GM06990 (cell line): ENCODE measurements around the gene GNG12.

Experiments
- DNase-seq: peaks from one replicate; pipeline ENCODE4 v3.0.0-alpha.2; 2011; ENCODE audit not compliant: insufficient read length; ENCODE audit errors: extremely low read depth
- H3K27me3 ChIP-seq: replicated peaks from 2 replicates; pipeline ENCODE4 v1.6.0; 2011; ENCODE audit warnings: low read length; ENCODE audit not compliant: control insufficient read depth, insufficient read depth
- H3K36me3 ChIP-seq: 2 replicates; pipeline ENCODE4 v1.5.1; 2011; ENCODE audit warnings: low read length; ENCODE audit not compliant: control insufficient read depth, insufficient read depth
- H3K4me3 ChIP-seq: replicated peaks from 2 replicates; pipeline ENCODE4 v1.5.1; 2011; ENCODE audit warnings: low read depth, mild to moderate bottlenecking, control low read depth, low read length
- CTCF ChIP-seq: IDR thresholded peaks from 2 replicates; pipeline ENCODE4 v1.5.1; 2011; ENCODE audit warnings: low read length, control low read depth, mild to moderate bottlenecking, inconsistent platforms; ENCODE audit not compliant: insufficient read depth, poor library complexity, severe bottlenecking

The GNG12 gene

GRCh38 chr1:67755619-67756018 is 77.6 kb downstream of the GNG12 start:
- Histone ChIP-seq H3K27me3 (no peaks in the 10 kb centered on the region), H3K4me3 (no peak overlapping the region), H3K36me3 (no peaks in the 10 kb centered on the region)
- no peak for DNase-seq
- no peak for TF ChIP-seq CTCF

- TF ChIP-seq CTCF = no peak
- no peak for DNase-seq
- H3K27me3 ChIP-seq = no peaks in the 10 kb centered on the region
- no peaks in the 10 kb centered on the region for H3K36me3 ChIP-seq
- no peak overlapping the region for H3K4me3 ChIP-seq
Measured at GRCh38 chr1:67755160-67755559, 78.1 kb downstream of the GNG12 start.

DNA sequence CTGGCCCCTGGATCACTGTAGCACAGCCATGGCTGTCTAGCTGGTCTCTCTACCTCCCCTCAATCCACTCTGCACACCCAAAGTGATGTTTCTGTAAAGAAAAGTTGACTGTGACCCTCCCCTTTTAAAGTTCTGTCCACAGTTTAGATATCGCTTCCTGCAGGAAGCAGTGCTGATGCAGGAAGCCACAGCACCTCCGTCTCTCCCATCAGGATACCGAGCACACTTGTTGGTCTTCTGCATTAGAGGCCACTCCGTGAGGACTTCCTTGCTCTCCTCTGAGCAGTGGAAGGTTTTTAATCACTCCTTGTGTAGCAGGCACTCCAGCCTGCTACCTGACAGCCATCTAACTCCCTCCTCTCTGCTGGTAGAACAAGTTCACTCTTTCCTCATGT is 78.7 kb downstream of the GNG12 start:
- H3K4me3 ChIP-seq = no peak overlapping the region
- no peak for DNase-seq
- TF ChIP-seq CTCF = no peak
- no peaks in the 10 kb centered on the region for H3K36me3 ChIP-seq
- H3K27me3 ChIP-seq = no peaks in the 10 kb centered on the region

DNA sequence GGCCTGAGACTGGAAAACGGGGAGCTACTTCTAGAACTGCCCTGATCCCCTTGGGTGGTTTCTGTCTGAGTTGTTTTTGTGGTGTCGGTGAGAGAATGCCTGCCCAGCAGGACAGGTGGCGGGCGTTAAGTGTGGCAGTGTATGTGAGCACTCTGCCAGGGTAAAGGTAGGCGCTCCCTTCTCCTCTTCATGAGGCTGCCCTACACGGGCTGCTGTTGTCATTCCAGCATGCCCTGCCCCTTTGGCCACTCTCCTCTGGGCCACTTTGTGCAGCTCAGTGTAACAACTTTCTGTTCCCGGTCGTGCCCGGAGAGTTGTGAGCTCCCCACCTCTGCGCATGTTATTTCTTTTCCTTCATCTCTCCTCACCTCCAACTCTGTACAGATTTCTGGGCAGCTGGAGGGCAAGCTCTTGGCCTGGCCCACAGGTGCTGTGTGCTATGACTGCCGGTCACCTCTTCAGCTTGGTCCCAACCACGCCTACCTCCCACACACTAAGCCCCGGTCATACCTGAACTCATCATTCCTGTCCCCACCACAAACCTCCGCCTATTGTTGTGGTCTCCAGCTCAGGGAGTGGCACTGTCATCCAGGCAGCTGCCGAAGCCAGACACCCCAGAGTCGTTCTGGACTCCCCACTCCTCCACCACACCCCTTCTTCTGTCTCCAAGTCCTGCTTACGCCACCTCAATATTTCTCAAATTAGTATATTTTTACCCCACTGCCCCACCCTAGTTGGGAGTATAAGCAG is 79.3 kb downstream of the GNG12 start:
- H3K4me3 ChIP-seq = no peak overlapping the region
- H3K27me3 ChIP-seq = no peaks in the 10 kb centered on the region
- no peak for DNase-seq
- no peak for TF ChIP-seq CTCF
- H3K36me3 ChIP-seq = no peaks in the 10 kb centered on the region

- no peak for DNase-seq
- no peaks in the 10 kb centered on the region for H3K36me3 ChIP-seq
- H3K4me3 ChIP-seq = no peak overlapping the region
- no peak for TF ChIP-seq CTCF
- no peaks in the 10 kb centered on the region for H3K27me3 ChIP-seq
Measured at GRCh38 chr1:67752306-67752705, 81.0 kb downstream of the GNG12 start.

- TF ChIP-seq CTCF = no peak
- Histone ChIP-seq H3K4me3 (no peak overlapping the region), H3K27me3 (no peaks in the 10 kb centered on the region), H3K36me3 (no peaks in the 10 kb centered on the region)
- DNase-seq = no peak
Measured at GRCh38 chr1:67750691-67751054, 82.6 kb downstream of the GNG12 start.
